ENCODE results near the gene LGALS3BP.

LGALS3BP gene

DNA sequence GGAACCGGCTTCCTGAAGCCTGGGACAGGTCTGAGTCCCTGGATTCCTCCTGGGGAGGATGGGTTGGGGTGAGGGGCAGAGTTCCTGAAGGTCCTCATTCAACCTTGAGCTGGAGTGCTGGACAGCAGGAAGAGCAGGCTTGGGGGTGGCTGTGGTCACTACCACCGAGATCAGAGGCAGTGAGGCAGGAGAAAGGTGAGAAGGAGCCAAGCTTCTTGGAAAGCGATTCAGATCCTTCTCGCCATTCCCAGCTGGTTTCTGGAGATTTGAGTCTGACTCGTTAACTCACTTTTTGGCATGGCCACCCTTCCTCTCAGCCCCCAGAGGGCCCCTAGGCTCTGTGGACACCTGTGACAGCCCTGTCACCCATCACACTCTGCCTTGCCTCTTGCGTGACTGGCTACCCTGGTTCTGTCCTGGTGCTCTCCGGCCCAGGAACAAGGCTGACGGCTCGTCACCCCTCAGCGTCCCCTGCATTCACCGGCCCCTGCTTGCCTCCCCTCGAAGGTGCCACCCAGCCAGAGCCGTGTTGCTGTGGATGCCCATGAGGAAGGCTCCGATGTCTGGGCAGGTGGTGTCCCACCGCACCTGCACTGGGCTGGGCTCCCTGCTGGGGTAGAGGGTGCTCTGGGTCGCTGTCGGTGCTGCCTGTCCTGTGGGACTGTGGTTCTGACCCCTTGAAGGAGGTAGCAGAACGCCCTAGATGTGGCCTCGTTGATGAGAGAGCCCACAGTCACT, 44.9 kb downstream of the LGALS3BP start:
- no peak for DNase-seq

DNA sequence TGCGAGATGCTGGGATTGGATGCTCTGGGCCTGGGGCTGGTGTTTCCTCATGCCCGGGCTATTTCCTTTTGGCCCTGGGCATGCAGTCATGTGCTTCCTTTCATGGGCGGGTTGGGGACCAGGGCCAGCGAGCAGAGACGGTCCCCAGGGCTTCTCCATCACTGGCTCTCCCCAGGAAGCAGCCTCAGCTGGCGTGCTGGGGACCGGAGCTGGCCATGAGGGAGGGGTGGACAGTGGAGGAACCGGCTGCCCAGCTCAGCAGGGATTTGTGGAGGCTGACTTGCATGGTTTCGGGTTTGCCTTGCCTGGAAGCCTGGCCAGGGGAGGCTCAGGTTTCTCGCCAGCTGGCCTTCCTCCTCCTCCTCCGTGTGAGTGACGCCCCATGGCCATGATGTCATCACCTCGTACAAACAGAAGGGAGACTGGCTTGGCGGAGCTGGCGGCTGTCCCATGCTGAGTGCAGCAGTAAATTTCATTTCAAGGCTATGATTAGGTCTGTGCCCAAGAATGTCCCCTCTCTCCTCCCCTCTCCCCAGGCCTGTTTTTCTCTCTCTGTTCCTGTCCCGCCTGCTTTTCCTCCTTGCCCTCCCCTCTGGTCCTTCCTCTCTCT, 45.7 kb downstream of the LGALS3BP start:
- peak; percentile 79 for DNase-seq

- no peak for DNase-seq
Measured at GRCh38 chr17:78933025-78933958, 46.4 kb downstream of the LGALS3BP start.

GRCh38 chr17:78929908-78930775, 49.6 kb downstream of the LGALS3BP start:
- no peak for DNase-seq

- DNase-seq, result peak; percentile 49
Measured at GRCh38 chr17:78925662-78926555, 53.8 kb downstream of the LGALS3BP start.

GRCh38 chr17:78925234-78925633, 54.5 kb downstream of the LGALS3BP start, which contains the start of gene TIMP2:
TSS of gene TIMP2 (minus strand) at chr17:78925387. CDS start at chr17:78925088, 299 bp downstream.
- peak; percentile 83 for DNase-seq

GRCh38 chr17:78924481-78925151, 55.1 kb downstream of the LGALS3BP start:
- no peak for DNase-seq

DNA sequence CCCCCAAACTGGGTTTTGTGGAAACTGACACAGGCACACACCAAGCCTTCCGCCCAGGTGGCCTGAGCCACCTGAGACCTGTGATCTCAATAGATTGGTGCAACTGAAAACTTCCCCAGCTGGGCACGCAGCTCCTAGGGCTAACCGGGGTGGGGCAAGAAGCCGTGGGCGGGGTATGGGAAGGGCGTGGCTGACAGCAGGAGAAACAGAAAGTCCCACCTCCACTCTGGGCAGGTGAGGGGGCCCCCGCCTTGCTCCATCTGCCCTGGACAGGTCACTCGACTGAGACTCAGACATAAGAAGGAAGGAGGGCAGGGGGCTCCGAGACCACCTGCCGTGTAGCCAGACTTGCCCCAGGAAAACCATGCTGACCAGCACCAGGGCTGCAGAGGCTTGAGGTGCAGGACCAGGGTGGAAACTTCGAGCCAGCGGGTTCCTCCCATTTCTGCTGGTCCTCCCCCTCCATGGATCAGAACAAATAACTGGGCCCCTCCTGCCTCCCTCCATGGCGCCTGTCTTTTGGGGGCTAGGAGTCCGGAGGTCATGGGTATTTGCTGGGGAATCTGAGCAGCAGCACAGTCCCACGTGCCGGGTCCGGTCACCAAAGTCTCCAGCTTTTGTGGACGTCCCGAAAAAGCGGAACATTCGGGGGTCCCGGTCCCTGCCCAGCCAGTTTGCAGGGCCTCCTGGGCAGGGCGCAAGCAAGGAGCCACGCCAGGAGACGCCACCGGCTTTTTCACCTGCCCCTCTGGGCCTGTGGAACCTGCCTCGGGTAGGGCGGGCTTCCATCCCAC, 55.9 kb downstream of the LGALS3BP start:
- DNase-seq, result peak; percentile 58

GRCh38 chr17:78922816-78923498, 56.8 kb downstream of the LGALS3BP start:
- DNase-seq, result no peak

GRCh38 chr17:78921437-78921971, 58.2 kb downstream of the LGALS3BP start:
- no peak for DNase-seq
